Right cardiac atrium (tissue), 5 donors: Measurements from ENCODE around the gene GNAQ. TPM values are rescaled to one million over a fixed set of nuclear protein-coding genes. Genes with fewer than 3 reads are reported as not detected.
A peak's percentile ranks its signal among the peaks of the same experiment; 100 is the strongest.

Experiments used
- ATAC-seq, 2 donors: fragments of 200-7000 bp; cut with Tn5 transposase; one replicate each; pipeline versions ENCODE4 v1.8.0 to v1.9.1; 2020; ENCODE audit warnings: moderate library complexity in 2 of 2, mild to moderate bottlenecking in 1 of 2
- DNase-seq, 3 donors: peaks; one replicate each; pipeline ENCODE4 v3.0.0-alpha.2; 2020
- H3K27ac ChIP-seq: one replicate; pipeline ENCODE4 v1.5.1; 2013; ENCODE audit warnings: mild to moderate bottlenecking, low read length, control low read depth, moderate library complexity
- H3K27me3 ChIP-seq: one replicate; pipeline ENCODE4 v1.6.1; 2013; ENCODE audit not compliant: control insufficient read depth, insufficient read depth
- H3K4me1 ChIP-seq: one replicate; pipeline ENCODE4 v1.6.1; 2013; ENCODE audit warnings: low read length; ENCODE audit not compliant: control insufficient read depth, insufficient read depth
- H3K4me3 ChIP-seq: one replicate; pipeline ENCODE4 v1.5.1; 2013; ENCODE audit warnings: low read length, control low read depth
- H3K9me3 ChIP-seq: one replicate; pipeline ENCODE4 v1.6.1; 2013; ENCODE audit warnings: low read length; ENCODE audit not compliant: control insufficient read depth
- WGBS: extraction: QIAGEN DNeasy Blood & Tissue Kit; methylation state at CpG from one replicate; pipeline ENCODE4 v1.1.7; 2013; 5-methylcytosine and 5-hydroxymethylcytosine counted together
- intact Hi-C, 4 donors: fragments of 100-400 bp; cut with DNase I; formaldehyde crosslinking; loops; one replicate each; pipeline versions ENCODE4 v1.11.0 to v1.14.0; 2022 to 2023
- polyA plus RNA-seq: library from polyadenylated mRNA; stranded (reverse); fragments of 200-250 nt; gene quantifications from one replicate; pipeline ENCODE4 v1.2.3, GENCODE V29; 2013
- total RNA-seq, 4 donors: library from RNA; stranded (reverse); fragmentation: NEBNext Ultra II Directional; extraction: Animal tissue kit (Norgen Biotek cat#: 25700); gene quantifications; one replicate each; pipeline ENCODE4 v1.2.1, GENCODE V29; 2021
- donor health status: healthy with polysubstance abuse.
- donor health status: DM: no; HTN: yes; CAD: no.
- donor health status: DM: no; HTN: no; CAD: no.
- donor health status: DM: no; HTN: yes; CAD: no; lungs with severe emphysema.
- donor health status: DM: yes; HTN: yes; CAD: no.

The GNAQ gene
- total and polyA plus RNA-seq, 5 donors = 6.0 to 18.1 (median 16.4) TPM

DNA sequence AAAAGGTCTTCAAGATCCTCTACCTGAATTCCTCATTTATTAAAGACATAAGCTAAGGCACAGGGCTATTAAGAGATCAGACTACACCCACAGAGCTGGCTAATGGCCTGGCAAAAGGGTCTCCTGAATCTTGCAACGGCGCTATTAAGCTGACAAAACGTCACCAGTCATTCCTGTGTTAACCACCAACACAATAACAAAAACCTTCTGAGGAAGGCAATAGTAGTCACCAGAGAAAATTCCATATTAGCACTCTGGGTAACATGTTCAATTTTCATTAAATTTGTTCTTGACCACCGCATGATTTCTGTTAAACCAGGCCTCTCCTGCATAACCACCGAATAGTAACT, 77.0 kb downstream of the GNAQ start:
- Histone ChIP-seq H3K4me1 (peaks cover 4% of the 10 kb centered on the region), H3K27ac (no peak overlapping the region), H3K9me3 (no peaks in the 10 kb centered on the region), H3K4me3 (no peak overlapping the region), H3K27me3 (no peaks in the 10 kb centered on the region)
- DNase-seq (no peak), ATAC-seq (peak in 1 of 2 donors; percentile 10)
- intact Hi-C loops = no loop called here
- WGBS = 84% methylated on average over 5 of the region's 5 CpGs

- H3K27me3 ChIP-seq = no peaks in the 10 kb centered on the region
- intact Hi-C loops = no loop called here
- DNase-seq (no peak), ATAC-seq (peak; percentile 34 to 67)
- peaks cover 8% of the 10 kb centered on the region for H3K4me1 ChIP-seq
- WGBS = 65% methylated on average over 6 of the region's 6 CpGs
- H3K4me3 ChIP-seq = no peak overlapping the region
- no peak overlapping the region for H3K27ac ChIP-seq
- H3K9me3 ChIP-seq = no peaks in the 10 kb centered on the region
These were observed 77.5 kb downstream of the GNAQ start for GRCh38 chr9:77954013-77954665.

- Histone ChIP-seq H3K27ac (no peak overlapping the region), H3K4me1 (peaks cover 9% of the 10 kb centered on the region), H3K9me3 (no peaks in the 10 kb centered on the region), H3K27me3 (no peaks in the 10 kb centered on the region), H3K4me3 (no peak overlapping the region)
- intact Hi-C loops = no loop called here
- ATAC-seq (no peak), DNase-seq (no peak)
These were observed 78.0 kb downstream of the GNAQ start for GRCh38 chr9:77953590-77953989.

- Histone ChIP-seq H3K4me3 (no peak overlapping the region), H3K27ac (peak overlapping the region; percentile 12), H3K9me3 (no peaks in the 10 kb centered on the region), H3K27me3 (no peaks in the 10 kb centered on the region), H3K4me1 (peaks cover 9% of the 10 kb centered on the region)
- ATAC-seq (peak; percentile 73 to 79), DNase-seq (no peak)
- intact Hi-C loops = no loop called here
- WGBS = 30% methylated on average over 2 of the region's 2 CpGs
These were observed 78.8 kb downstream of the GNAQ start for GRCh38 chr9:77952635-77953328.

- ATAC-seq (no peak), DNase-seq (no peak)
- Histone ChIP-seq H3K27me3 (no peaks in the 10 kb centered on the region), H3K27ac (no peak overlapping the region), H3K4me1 (peaks cover 10% of the 10 kb centered on the region), H3K9me3 (no peaks in the 10 kb centered on the region), H3K4me3 (no peak overlapping the region)
- intact Hi-C loops = no loop called here
- 98% methylated on average over 1 of the region's 1 CpG for WGBS
These were observed 80.2 kb downstream of the GNAQ start for GRCh38 chr9:77951369-77951768.

DNA sequence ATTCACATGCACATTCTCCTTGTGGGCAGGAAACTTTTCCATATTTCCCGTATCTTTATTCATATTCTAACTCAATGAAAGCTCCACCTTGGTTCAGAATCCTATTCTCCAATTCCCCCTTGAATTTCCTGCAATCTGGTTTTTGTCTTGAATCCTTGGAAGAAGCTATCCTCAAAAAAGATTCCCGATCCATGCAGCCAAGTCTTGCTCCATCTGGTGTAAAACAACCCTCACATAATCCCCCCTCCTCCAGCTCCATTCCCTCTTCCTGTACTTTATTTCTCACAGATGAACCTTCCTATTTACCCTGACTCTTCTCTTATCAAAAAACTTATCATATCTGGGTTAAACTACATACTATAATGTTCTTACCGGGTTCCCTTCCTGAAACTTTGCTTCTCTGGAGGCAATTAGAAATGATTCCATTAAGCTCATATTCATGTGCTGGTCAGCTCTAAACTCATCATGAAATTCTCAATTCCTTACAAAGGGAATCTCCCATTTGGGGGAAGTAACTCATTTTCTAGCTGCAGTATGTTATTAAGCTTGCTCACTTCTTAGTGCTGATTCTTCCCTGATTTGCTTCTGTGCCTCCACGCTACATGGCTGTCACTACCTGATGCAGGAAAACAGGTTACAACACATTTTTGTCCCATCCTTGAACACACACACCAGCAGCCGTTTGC, 81.7 kb downstream of the GNAQ start:
- no peaks in the 10 kb centered on the region for H3K9me3 ChIP-seq
- intact Hi-C loops = no loop called here
- DNase-seq (no peak), ATAC-seq (no peak)
- peaks cover 11% of the 10 kb centered on the region for H3K4me1 ChIP-seq
- H3K27ac ChIP-seq = no peak overlapping the region
- H3K4me3 ChIP-seq = no peak overlapping the region
- WGBS = 53% methylated on average over 5 of the region's 5 CpGs
- H3K27me3 ChIP-seq = no peaks in the 10 kb centered on the region

DNA sequence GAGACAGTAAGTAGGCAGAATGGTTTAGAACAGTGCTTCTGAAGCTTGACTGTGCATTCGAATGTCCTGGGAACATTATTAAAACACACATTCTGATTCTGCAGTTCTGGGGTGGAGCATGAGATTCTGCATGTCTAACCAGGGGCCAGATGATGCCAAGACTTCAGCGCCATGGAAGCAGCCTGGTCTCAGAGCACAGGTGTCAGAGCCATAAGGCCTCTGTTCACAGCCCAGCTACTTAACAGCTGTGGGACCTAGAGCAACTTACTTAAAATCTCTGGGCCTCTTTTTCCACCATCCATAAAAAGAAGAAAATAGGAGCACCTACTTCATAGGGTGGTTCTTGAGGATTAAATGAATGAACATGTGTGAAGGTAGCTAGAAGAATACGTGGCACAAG, 84.0 kb downstream of the GNAQ start:
- H3K27me3 ChIP-seq = no peaks in the 10 kb centered on the region
- DNase-seq (no peak), ATAC-seq (no peak)
- H3K4me1 ChIP-seq = peaks cover 13% of the 10 kb centered on the region
- H3K4me3 ChIP-seq = no peak overlapping the region
- intact Hi-C loops = no loop called here
- H3K9me3 ChIP-seq = no peaks in the 10 kb centered on the region
- 92% methylated on average over 3 of the region's 3 CpGs for WGBS
- no peak overlapping the region for H3K27ac ChIP-seq

DNA sequence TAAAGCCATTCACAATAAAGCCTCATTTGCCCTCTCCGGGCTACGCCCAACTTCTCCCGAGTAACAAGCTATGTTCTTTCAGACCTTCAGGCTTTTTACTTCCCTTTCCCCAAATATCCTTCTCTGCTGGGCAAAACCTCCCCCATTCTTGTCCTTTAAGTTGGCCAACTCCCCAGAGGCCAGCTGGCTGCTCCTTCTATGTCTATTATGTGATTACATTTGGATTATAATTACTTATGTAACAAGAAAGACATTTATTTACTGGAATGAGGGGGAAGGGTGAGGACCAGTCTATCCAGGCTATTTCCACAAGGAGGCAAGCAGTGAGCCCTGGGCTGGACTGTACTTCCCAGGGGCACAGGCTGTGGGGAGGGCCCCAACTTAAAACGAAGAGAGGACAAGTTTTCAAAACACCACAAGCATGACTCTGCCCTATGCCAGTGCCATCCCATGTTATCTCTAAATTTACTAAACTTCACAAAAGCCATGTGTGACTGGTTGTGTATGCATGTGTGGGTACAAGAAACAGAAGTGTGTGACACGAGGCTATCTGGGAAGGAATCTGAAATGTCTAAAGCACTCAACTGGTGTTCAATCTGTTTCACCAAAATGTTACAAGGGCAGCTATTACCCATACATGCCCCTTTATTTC, 84.5 kb downstream of the GNAQ start:
- WGBS = 63% methylated on average over 5 of the region's 5 CpGs
- ATAC-seq (peak; percentile 49 to 57), DNase-seq (peak in 2 of 3 donors; percentile 35 to 65)
- intact Hi-C loops = no loop called here
- H3K4me3 ChIP-seq = no peak overlapping the region
- no peaks in the 10 kb centered on the region for H3K27me3 ChIP-seq
- H3K9me3 ChIP-seq = no peaks in the 10 kb centered on the region
- no peak overlapping the region for H3K27ac ChIP-seq
- peaks cover 13% of the 10 kb centered on the region for H3K4me1 ChIP-seq

- WGBS = 85% methylated on average over 4 of the region's 4 CpGs
- no peaks in the 10 kb centered on the region for H3K27me3 ChIP-seq
- intact Hi-C loops = no loop called here
- H3K4me1 ChIP-seq = peaks cover 13% of the 10 kb centered on the region
- H3K27ac ChIP-seq = peak overlapping the region; percentile 49
- no peak overlapping the region for H3K4me3 ChIP-seq
- no peak for ATAC-seq
- no peak for DNase-seq
- no peaks in the 10 kb centered on the region for H3K9me3 ChIP-seq
These were observed 85.3 kb downstream of the GNAQ start for GRCh38 chr9:77946296-77946695.

- intact Hi-C loops = no loop called here
- ATAC-seq = peak; percentile 53 to 58
- H3K27me3 ChIP-seq = no peaks in the 10 kb centered on the region
- no peak overlapping the region for H3K4me3 ChIP-seq
- WGBS = 67% methylated on average over 5 of the region's 5 CpGs
- no peak for DNase-seq
- no peaks in the 10 kb centered on the region for H3K9me3 ChIP-seq
- H3K4me1 ChIP-seq = peaks cover 13% of the 10 kb centered on the region
- peak overlapping the region; percentile 29 for H3K27ac ChIP-seq
These were observed 85.8 kb downstream of the GNAQ start for GRCh38 chr9:77945798-77946197.
